H7 (cell line): ENCODE measurements around the gene POLE4. TPM values are rescaled to one million over a fixed set of nuclear protein-coding genes. Genes with fewer than 3 reads are reported as not detected.

Source experiments
- DNase-seq: peaks from one replicate; pipeline ENCODE4 v3.0.0; 2012
- H3K27me3 ChIP-seq: 2 replicates; pipeline ENCODE4 v1.6.0; 2011; ENCODE audit warnings: mild to moderate bottlenecking, low read length; ENCODE audit not compliant: control insufficient read depth, insufficient read depth
- H3K36me3 ChIP-seq: replicated peaks from 2 replicates; pipeline ENCODE4 v1.5.1; 2011; ENCODE audit warnings: low read length; ENCODE audit not compliant: control insufficient read depth, insufficient read depth
- H3K4me3 ChIP-seq: 2 replicates; pipeline ENCODE4 v1.5.1; 2011; ENCODE audit warnings: low read depth, mild to moderate bottlenecking, control low read depth, low read length, moderate library complexity; ENCODE audit not compliant: insufficient read depth
- total RNA-seq: library from RNA; depleted of rRNA; stranded (reverse); fragments of >200 nt; shearing (Covaris generic); gene quantifications from 2 replicates; pipeline ENCODE4 v1.2.3, GENCODE V29; 2014; rRNA removed

POLE4 gene
- total RNA-seq, 1 experiment from 2014 or later: 13.8 TPM

DNA sequence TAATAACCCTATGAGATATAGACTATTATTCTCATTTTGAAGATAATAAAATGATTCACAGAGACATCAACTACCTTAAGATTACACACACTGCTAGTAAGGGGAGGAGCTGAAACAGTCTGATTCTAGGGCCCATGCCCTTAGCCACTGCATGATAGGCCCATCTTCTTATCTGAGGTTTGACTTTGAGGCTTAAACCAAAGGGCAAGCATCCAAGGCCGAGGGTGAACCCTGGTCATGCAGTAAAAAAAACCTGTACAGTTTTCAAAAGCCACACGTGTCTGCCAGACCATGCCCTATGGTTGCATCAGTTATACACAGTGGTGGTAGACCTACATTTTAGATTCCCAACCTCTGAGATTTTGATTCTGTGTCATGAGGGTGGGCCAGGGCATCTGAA lies 44.8 kb downstream of the POLE4 start:
- Histone ChIP-seq H3K36me3 (no peaks in the 10 kb centered on the region), H3K27me3 (no peaks in the 10 kb centered on the region), H3K4me3 (no peak overlapping the region)
- no peak for DNase-seq

DNA sequence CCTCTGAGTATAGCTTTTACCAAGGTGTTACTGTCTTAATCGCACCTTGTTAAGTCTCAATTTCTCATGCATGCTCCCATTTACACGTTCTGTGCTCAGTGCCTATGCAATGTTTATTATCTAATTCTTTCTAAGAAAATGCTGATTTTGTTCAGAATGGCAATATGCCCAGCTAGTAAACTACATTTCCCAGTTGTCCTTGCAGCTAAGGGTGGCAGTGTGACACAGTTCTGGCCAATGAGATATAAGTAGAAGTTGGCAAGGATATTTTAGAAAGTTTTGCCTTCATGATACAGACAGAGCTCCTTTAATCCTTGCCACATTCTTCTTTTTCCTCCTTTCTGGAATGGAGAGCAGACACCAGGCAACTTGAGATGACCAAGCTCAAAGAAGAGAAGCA lies 45.3 kb downstream of the POLE4 start:
- no peaks in the 10 kb centered on the region for H3K27me3 ChIP-seq
- no peak for DNase-seq
- H3K4me3 ChIP-seq: no peak overlapping the region
- no peaks in the 10 kb centered on the region for H3K36me3 ChIP-seq

GRCh38 chr2:75006041-75006440 lies 47.6 kb downstream of the POLE4 start:
- DNase-seq: no peak
- no peaks in the 10 kb centered on the region for H3K27me3 ChIP-seq
- no peaks in the 10 kb centered on the region for H3K36me3 ChIP-seq
- no peak overlapping the region for H3K4me3 ChIP-seq

GRCh38 chr2:75007061-75007460 lies 48.6 kb downstream of the POLE4 start:
- DNase-seq: no peak
- no peaks in the 10 kb centered on the region for H3K27me3 ChIP-seq
- no peaks in the 10 kb centered on the region for H3K36me3 ChIP-seq
- no peak overlapping the region for H3K4me3 ChIP-seq

- DNase-seq: no peak
- H3K36me3 ChIP-seq: no peaks in the 10 kb centered on the region
- no peaks in the 10 kb centered on the region for H3K27me3 ChIP-seq
- H3K4me3 ChIP-seq: no peak overlapping the region
These were observed 49.4 kb downstream of the POLE4 start for GRCh38 chr2:75007819-75008218.

- Histone ChIP-seq H3K27me3 (no peaks in the 10 kb centered on the region), H3K4me3 (no peak overlapping the region), H3K36me3 (no peaks in the 10 kb centered on the region)
- DNase-seq: no peak
These were observed 52.1 kb downstream of the POLE4 start for GRCh38 chr2:75010571-75010970.

DNA sequence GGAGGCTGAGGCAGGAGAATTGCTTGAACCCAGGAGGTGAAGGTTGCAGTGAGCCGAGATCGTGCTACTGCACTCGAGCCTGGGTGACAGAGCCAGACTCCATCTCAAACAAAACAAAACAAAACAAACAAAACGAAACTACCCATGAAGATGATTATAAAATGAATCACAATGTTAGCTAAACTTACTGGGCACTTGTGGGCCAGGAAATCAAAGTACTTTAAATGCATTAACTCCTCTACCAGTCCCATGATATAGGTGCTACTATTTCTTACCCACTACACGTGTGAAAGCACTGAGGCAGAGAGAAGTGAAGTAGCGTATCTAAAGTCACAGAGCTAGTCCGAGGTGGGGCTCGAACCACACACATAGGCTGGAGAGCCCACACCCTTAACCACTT lies 53.6 kb downstream of the POLE4 start:
- H3K36me3 ChIP-seq: no peaks in the 10 kb centered on the region
- no peak overlapping the region for H3K4me3 ChIP-seq
- no peaks in the 10 kb centered on the region for H3K27me3 ChIP-seq
- DNase-seq: no peak

- Histone ChIP-seq H3K4me3 (no peak overlapping the region), H3K27me3 (no peaks in the 10 kb centered on the region), H3K36me3 (no peaks in the 10 kb centered on the region)
- DNase-seq: no peak
These were observed 59.7 kb downstream of the POLE4 start for GRCh38 chr2:75018162-75018561.

Other genes starting within 250 kb of the POLE4 start
- gene HK2, start 124.5 kb upstream of the POLE4 start, total RNA-seq: 10.7 and 16.2 TPM in 2 replicates
- gene TACR1, start 240.9 kb downstream of the POLE4 start, total RNA-seq: 0.03 TPM in 1 of 2 replicates, not detected in the other